PC-9 (cell line): Measurements from ENCODE around the gene CRYBA1. TPM values are rescaled to one million over a fixed set of nuclear protein-coding genes. Genes with fewer than 3 reads are reported as not detected.
"Not testable (repeated sequence)": the region's sequence is repeated elsewhere in the genome, so short reads cannot be mapped to it uniquely, and the experiment has no call there.

Experiments
- BruUV-seq: library from RNA; stranded (reverse); fragments of 400-500 nt; replicated peaks from 2 replicates; lab custom pipeline; 2021; lab: Mats Ljungman, UMichigan
- CTCF ChIA-PET: fragments of 300-600 bp; sonication (Branson Sonifier 250); formaldehyde crosslinking; loops from one replicate; lab custom pipeline; 2022; ENCODE audit warnings: antibody characterized with exemption; lab: Charles Lee
- POLR2A ChIA-PET: fragments of 300-600 bp; sonication (Branson Sonifier 250); formaldehyde crosslinking; loops from one replicate; lab custom pipeline; 2022; ENCODE audit warnings: antibody characterized with exemption; ENCODE audit not compliant: unreplicated experiment; lab: Charles Lee
- DNase-seq, 2 experiments: peaks; one replicate each; pipeline versions ENCODE4 v3.0.0 to v3.0.0-alpha.2; 2015 to 2022; ENCODE audit warnings: mixed read lengths in 1 of 2
- H2AFZ ChIP-seq: fragments of 200-600 bp; sonication (generic); 2 replicates; pipeline ENCODE4 v1.8.1; 2017; ENCODE audit warnings: antibody characterized with exemption
- H3F3A ChIP-seq: fragments of 200-600 bp; sonication (generic); 2 replicates; pipeline ENCODE4 v1.8.1; 2017; ENCODE audit warnings: antibody characterized with exemption, mild to moderate bottlenecking, low read depth; ENCODE audit not compliant: insufficient read depth
- H3K27ac ChIP-seq: fragments of 200-600 bp; sonication (generic); 2 replicates; pipeline ENCODE4 v1.6.1; 2016; ENCODE audit warnings: mixed run types
- H3K27me3 ChIP-seq: fragments of 200-600 bp; sonication (generic); 2 replicates; pipeline ENCODE4 v1.6.1; 2016; ENCODE audit warnings: low read depth, mixed run types; ENCODE audit not compliant: insufficient read depth
- H3K36me3 ChIP-seq: fragments of 200-600 bp; sonication (generic); 2 replicates; pipeline ENCODE4 v1.6.1; 2016; ENCODE audit warnings: low read depth, mixed run types
- H3K4me1 ChIP-seq: fragments of 200-600 bp; sonication (generic); replicated peaks from 2 replicates; pipeline ENCODE4 v1.6.1; 2016; ENCODE audit warnings: mixed run types; ENCODE audit not compliant: insufficient read depth
- H3K4me2 ChIP-seq: fragments of 200-600 bp; sonication (generic); 2 replicates; pipeline ENCODE4 v1.6.1; 2017; ENCODE audit warnings: mixed run types
- H3K4me3 ChIP-seq: fragments of 200-600 bp; sonication (generic); 2 replicates; pipeline ENCODE4 v1.6.1; 2016; ENCODE audit warnings: mixed run types
- H3K79me2 ChIP-seq: fragments of 200-600 bp; sonication (generic); 2 replicates; pipeline ENCODE4 v1.6.1; 2017; ENCODE audit warnings: low read depth, mixed run types
- H3K9me2 ChIP-seq: fragments of 200-600 bp; sonication (generic); 2 replicates; pipeline ENCODE4 v1.8.1; 2017; ENCODE audit warnings: mild to moderate bottlenecking; ENCODE audit not compliant: insufficient read depth
- H3K9me3 ChIP-seq: fragments of 200-600 bp; sonication (generic); 2 replicates; pipeline ENCODE4 v1.8.1; 2016; ENCODE audit warnings: low read depth; ENCODE audit not compliant: insufficient read depth
- H4K20me1 ChIP-seq: fragments of 200-600 bp; sonication (generic); 2 replicates; pipeline ENCODE4 v1.8.1; 2017; ENCODE audit not compliant: insufficient read depth
- CTCF ChIP-seq: fragments of 200-600 bp; sonication (generic); conservative IDR thresholded peaks from 2 replicates; pipeline ENCODE4 v1.6.1; 2017; ENCODE audit warnings: mixed run types, antibody characterized with exemption, mild to moderate bottlenecking, moderate library complexity
- EZH2 ChIP-seq: fragments of 200-600 bp; sonication (generic); IDR thresholded peaks from 2 replicates; pipeline ENCODE4 v1.8.0; 2017; ENCODE audit warnings: antibody characterized with exemption, low read depth
- intact Hi-C: fragments of 100-400 bp; cut with micrococcal nuclease; formaldehyde crosslinking; loops from one replicate; pipeline ENCODE4 v1.10.0; 2022; ENCODE audit not compliant: unreplicated experiment
- total RNA-seq: library from RNA; stranded (reverse); gene quantifications from 2 replicates; pipeline ENCODE4 v1.2.3, GENCODE V29; 2021

CRYBA1 gene
- total RNA-seq, 1 experiment from 2014 or later, result not detected

- no peaks in the 10 kb centered on the region for H4K20me1 ChIP-seq
- H3F3A ChIP-seq, result peaks cover 10% of the 10 kb centered on the region; the same call in 1 of the 2 replicates
- H2AFZ ChIP-seq, result no peak overlapping the region
- H3K27me3 ChIP-seq, result no peaks in the 10 kb centered on the region
- no peak for TF ChIP-seq EZH2
- TF ChIP-seq CTCF, result no peak
- no peaks in the 10 kb centered on the region; the same call in 1 of the 2 replicates for H3K9me3 ChIP-seq
- ChIA-PET CTCF (no interaction called here), POLR2A (no interaction called here)
- no peaks in the 10 kb centered on the region for H3K9me2 ChIP-seq
- BruUV-seq, result no TSS peak
- H3K79me2 ChIP-seq, result no peaks in the 10 kb centered on the region
- H3K27ac ChIP-seq, result no peak overlapping the region
- peaks cover 11% of the 10 kb centered on the region for H3K4me1 ChIP-seq
- intact Hi-C loops, result no loop called here
- no peaks in the 10 kb centered on the region for H3K36me3 ChIP-seq
- DNase-seq, result no peak
- H3K4me3 ChIP-seq, result no peak overlapping the region
- H3K4me2 ChIP-seq, result no peak overlapping the region
Observed at GRCh38 chr17:29233301-29233700, 13.4 kb upstream of the CRYBA1 start.

- POLR2A ChIA-PET, H3F3A ChIP-seq, H3K9me3 ChIP-seq, CTCF ChIA-PET, H3K36me3 ChIP-seq, DNase-seq, H2AFZ ChIP-seq, H3K4me3 ChIP-seq, H3K4me2 ChIP-seq, H3K79me2 ChIP-seq, BruUV-seq, intact Hi-C loops, H3K27me3 ChIP-seq, H3K27ac ChIP-seq, H4K20me1 ChIP-seq, H3K9me2 ChIP-seq: not testable (repeated sequence)
- peaks cover 25% of the 10 kb centered on the region for H3K4me1 ChIP-seq
Observed at GRCh38 chr17:29234972-29235371, 11.7 kb upstream of the CRYBA1 start.

- H3F3A ChIP-seq, result peaks cover 17% of the 10 kb centered on the region
- no peak for DNase-seq
- no peaks in the 10 kb centered on the region for H3K79me2 ChIP-seq
- BruUV-seq, result no TSS peak
- POLR2A ChIA-PET, result interaction anchor here (0.7 kb wide), 1 partner anchor 546 kb away, joined by 5 read pairs; no protein-coding TSS in a partner anchor
- H3K4me1 ChIP-seq, result peaks cover 34% of the 10 kb centered on the region
- no peaks in the 10 kb centered on the region for H3K9me2 ChIP-seq
- intact Hi-C loops, result no loop called here
- TF ChIP-seq EZH2 (no peak), CTCF (no peak)
- no peaks in the 10 kb centered on the region for H3K27me3 ChIP-seq
- CTCF ChIA-PET, result interaction anchor here (0.7 kb wide), 1 partner anchor 17 kb away, joined by 3 read pairs; no protein-coding TSS in a partner anchor
- no peaks in the 10 kb centered on the region for H3K9me3 ChIP-seq
- no peak overlapping the region for H3K4me3 ChIP-seq
- no peak overlapping the region for H2AFZ ChIP-seq
- H3K4me2 ChIP-seq, result no peak overlapping the region
- no peaks in the 10 kb centered on the region for H3K36me3 ChIP-seq
- no peak overlapping the region for H3K27ac ChIP-seq
- no peaks in the 10 kb centered on the region for H4K20me1 ChIP-seq
Observed at GRCh38 chr17:29235904-29236303, 10.8 kb upstream of the CRYBA1 start.
